Measurements from ENCODE around the gene C2CD4B. TPM values are rescaled to one million over a fixed set of nuclear protein-coding genes. Genes with fewer than 3 reads are reported as not detected.

Gene C2CD4B
- total and polyA plus RNA-seq, 4 donors = 0.17 to 1.8 (median 0.66) TPM

DNA sequence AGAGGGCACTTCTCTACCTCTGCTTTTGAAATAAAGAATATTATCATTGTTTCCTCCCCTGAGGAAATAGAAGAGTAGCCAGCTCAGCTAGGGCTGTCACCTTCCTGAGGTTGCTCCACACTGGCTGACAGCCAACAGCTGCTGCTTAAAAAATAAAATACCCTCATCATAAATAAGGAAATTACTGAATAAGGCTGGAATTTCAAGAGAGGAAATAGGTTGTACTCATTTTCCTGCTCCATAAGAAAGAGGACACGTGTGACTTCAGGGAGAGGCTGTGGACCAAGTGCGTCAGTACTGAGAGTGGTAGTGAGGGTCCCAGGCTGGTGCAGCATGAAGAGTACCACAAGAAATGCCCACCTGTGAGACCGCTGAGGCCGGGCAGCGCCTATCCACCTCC, 8.1 kb upstream of the C2CD4B start:
- H3K27me3 ChIP-seq (ENCODE audit: control insufficient read depth in 4 of 4, insufficient read depth in 4 of 4, low read length in 3 of 4) = peaks cover 0 to 3% (median 0%) of the 10 kb centered on the region in 4 donors
- WGBS = 83% methylated on average over 5 of the region's 5 CpGs
- TF ChIP-seq FOXA1 (IDR thresholded peaks at IDR 0.05) (no peak), HNF4G (IDR thresholded peaks at IDR 0.05) (no peak), GABPA (IDR thresholded peaks at IDR 0.05 in 1 of 2, conservative IDR thresholded peaks at IDR 0.05 in 1 of 2) (no peak), JUND (IDR thresholded peaks at IDR 0.05) (no peak), HNF4A (conservative IDR thresholded peaks at IDR 0.05) (no peak), SP1 (IDR thresholded peaks at IDR 0.05) (peak; percentile 13), FOXA2 (IDR thresholded peaks at IDR 0.05) (no peak)
- TF ChIP-seq, protein P1, sequence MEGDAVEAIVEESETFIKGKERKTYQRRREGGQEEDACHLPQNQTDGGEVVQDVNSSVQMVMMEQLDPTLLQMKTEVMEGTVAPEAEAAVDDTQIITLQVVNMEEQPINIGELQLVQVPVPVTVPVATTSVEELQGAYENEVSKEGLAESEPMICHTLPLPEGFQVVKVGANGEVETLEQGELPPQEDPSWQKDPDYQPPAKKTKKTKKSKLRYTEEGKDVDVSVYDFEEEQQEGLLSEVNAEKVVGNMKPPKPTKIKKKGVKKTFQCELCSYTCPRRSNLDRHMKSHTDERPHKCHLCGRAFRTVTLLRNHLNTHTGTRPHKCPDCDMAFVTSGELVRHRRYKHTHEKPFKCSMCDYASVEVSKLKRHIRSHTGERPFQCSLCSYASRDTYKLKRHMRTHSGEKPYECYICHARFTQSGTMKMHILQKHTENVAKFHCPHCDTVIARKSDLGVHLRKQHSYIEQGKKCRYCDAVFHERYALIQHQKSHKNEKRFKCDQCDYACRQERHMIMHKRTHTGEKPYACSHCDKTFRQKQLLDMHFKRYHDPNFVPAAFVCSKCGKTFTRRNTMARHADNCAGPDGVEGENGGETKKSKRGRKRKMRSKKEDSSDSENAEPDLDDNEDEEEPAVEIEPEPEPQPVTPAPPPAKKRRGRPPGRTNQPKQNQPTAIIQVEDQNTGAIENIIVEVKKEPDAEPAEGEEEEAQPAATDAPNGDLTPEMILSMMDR (IDR thresholded peaks at IDR 0.05; ENCODE audit: low read depth, low read length, missing input control) = no peak
- H3K9ac ChIP-seq (ENCODE audit: low read depth in 1 of 2, low read length in 2 of 2) = no peak overlapping the region
- H3K4me1 ChIP-seq (ENCODE audit: control insufficient read depth in 4 of 4, insufficient read depth in 4 of 4, low read length in 3 of 4) = no peaks in the 10 kb centered on the region
- DNase-seq (ENCODE audit: low spot score) = no peak
- no peak overlapping the region for H3K4me3 ChIP-seq (ENCODE audit: low read depth in 1 of 3, low read length in 3 of 3)
- peak overlapping the region; percentile 20 to 28 for H3K27ac ChIP-seq (ENCODE audit: low read depth in 1 of 2, low read length in 2 of 2)
- H3K9me3 ChIP-seq (ENCODE audit: control insufficient read depth in 4 of 4, low read length in 3 of 4) = no peaks in the 10 kb centered on the region
- no peaks in the 10 kb centered on the region for H3K36me3 ChIP-seq (ENCODE audit: control insufficient read depth in 4 of 4, insufficient read depth in 3 of 4, low read depth in 1 of 4, low read length in 3 of 4)

DNA sequence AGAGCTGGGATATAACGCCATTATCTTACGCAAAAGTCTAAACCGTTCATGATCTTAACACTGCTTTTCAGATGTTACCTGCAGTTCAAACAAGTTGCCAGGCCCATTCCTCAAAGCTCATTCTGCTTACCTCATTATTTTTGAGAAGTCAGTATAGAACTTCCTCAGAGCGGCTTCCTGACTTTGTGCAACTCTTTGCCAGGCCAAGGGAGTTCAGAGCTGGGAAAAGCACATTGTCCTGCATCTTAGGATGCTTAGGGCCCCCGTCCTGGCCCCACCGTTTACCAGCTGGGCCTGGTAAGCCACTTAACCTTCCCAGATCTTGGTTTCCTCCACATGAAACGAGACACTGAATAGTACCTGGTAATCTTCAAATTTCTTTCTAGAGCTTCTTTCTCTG, 6.8 kb upstream of the C2CD4B start:
- TF ChIP-seq SP1 (IDR thresholded peaks at IDR 0.05) = no peak
- whole genome bisulfite sequencing = 51% methylated on average over 7 of the region's 7 CpGs
- Histone ChIP-seq H3K36me3 (ENCODE audit: control insufficient read depth in 4 of 4, insufficient read depth in 3 of 4, low read depth in 1 of 4, low read length in 3 of 4) (no peaks in the 10 kb centered on the region), H3K9me3 (ENCODE audit: control insufficient read depth in 4 of 4, low read length in 3 of 4) (no peaks in the 10 kb centered on the region), H3K9ac (ENCODE audit: low read depth in 1 of 2, low read length in 2 of 2) (no peak overlapping the region), H3K4me3 (ENCODE audit: low read depth in 1 of 3, low read length in 3 of 3) (no peak overlapping the region), H3K4me1 (ENCODE audit: control insufficient read depth in 4 of 4, insufficient read depth in 4 of 4, low read length in 3 of 4) (no peaks in the 10 kb centered on the region), H3K27ac (ENCODE audit: low read depth in 1 of 2, low read length in 2 of 2) (peak overlapping the region in 1 of 2 donors; percentile 20), H3K27me3 (ENCODE audit: control insufficient read depth in 4 of 4, insufficient read depth in 4 of 4, low read length in 3 of 4) (peaks cover 0 to 7% (median 0%) of the 10 kb centered on the region in 4 donors)
- DNase-seq (ENCODE audit: low spot score) = no peak

DNA sequence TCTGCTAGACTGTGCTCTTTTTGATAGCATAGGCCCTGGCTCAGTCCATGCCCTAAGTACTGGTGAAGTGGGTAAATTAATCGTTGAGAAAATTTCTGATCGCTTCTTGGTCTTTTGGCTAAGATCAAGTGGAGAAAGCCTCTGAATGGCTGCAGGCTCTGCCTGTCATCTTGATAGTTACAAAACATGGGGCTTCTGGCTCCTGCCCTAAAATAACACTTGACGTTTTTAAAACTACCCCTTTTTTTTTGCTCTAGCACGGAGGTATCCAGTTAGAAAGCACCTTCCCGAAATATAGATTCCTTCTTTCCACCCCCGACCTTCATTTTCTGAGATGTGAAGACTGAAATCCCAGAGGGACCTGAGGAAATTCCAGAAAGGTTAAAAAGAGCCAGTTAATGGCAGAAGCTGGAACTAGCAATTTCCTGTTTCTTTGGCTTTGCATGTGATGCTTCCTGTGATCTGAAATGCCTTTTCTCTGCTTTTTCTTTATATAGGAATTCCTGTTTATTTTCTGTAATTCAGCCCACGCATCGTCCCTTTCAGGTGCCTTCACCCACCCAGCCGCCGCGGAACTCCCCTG, 799 bp upstream of the C2CD4B start:
- H3K9ac ChIP-seq (ENCODE audit: low read depth in 1 of 2, low read length in 2 of 2) = no peak overlapping the region
- TF ChIP-seq EGR1 (IDR thresholded peaks at IDR 0.05; ENCODE audit: low read depth in 2 of 2) (no peak), JUND (IDR thresholded peaks at IDR 0.05) (no peak), YY1 (IDR thresholded peaks at IDR 0.05) (no peak), RXRA (IDR thresholded peaks at IDR 0.05) (no peak), HNF4G (IDR thresholded peaks at IDR 0.05) (no peak), HNF4A (conservative IDR thresholded peaks at IDR 0.05) (no peak)
- TF ChIP-seq, protein P1 (IDR thresholded peaks at IDR 0.05; ENCODE audit: low read depth, low read length, missing input control) = no peak
- TF ChIP-seq, protein P2, sequence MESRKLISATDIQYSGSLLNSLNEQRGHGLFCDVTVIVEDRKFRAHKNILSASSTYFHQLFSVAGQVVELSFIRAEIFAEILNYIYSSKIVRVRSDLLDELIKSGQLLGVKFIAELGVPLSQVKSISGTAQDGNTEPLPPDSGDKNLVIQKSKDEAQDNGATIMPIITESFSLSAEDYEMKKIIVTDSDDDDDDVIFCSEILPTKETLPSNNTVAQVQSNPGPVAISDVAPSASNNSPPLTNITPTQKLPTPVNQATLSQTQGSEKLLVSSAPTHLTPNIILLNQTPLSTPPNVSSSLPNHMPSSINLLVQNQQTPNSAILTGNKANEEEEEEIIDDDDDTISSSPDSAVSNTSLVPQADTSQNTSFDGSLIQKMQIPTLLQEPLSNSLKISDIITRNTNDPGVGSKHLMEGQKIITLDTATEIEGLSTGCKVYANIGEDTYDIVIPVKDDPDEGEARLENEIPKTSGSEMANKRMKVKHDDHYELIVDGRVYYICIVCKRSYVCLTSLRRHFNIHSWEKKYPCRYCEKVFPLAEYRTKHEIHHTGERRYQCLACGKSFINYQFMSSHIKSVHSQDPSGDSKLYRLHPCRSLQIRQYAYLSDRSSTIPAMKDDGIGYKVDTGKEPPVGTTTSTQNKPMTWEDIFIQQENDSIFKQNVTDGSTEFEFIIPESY (IDR thresholded peaks at IDR 0.05) = no peak
- TF ChIP-seq, protein P3, sequence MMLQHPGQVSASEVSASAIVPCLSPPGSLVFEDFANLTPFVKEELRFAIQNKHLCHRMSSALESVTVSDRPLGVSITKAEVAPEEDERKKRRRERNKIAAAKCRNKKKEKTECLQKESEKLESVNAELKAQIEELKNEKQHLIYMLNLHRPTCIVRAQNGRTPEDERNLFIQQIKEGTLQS (IDR thresholded peaks at IDR 0.05) = no peak
- TF ChIP-seq, protein P4, sequence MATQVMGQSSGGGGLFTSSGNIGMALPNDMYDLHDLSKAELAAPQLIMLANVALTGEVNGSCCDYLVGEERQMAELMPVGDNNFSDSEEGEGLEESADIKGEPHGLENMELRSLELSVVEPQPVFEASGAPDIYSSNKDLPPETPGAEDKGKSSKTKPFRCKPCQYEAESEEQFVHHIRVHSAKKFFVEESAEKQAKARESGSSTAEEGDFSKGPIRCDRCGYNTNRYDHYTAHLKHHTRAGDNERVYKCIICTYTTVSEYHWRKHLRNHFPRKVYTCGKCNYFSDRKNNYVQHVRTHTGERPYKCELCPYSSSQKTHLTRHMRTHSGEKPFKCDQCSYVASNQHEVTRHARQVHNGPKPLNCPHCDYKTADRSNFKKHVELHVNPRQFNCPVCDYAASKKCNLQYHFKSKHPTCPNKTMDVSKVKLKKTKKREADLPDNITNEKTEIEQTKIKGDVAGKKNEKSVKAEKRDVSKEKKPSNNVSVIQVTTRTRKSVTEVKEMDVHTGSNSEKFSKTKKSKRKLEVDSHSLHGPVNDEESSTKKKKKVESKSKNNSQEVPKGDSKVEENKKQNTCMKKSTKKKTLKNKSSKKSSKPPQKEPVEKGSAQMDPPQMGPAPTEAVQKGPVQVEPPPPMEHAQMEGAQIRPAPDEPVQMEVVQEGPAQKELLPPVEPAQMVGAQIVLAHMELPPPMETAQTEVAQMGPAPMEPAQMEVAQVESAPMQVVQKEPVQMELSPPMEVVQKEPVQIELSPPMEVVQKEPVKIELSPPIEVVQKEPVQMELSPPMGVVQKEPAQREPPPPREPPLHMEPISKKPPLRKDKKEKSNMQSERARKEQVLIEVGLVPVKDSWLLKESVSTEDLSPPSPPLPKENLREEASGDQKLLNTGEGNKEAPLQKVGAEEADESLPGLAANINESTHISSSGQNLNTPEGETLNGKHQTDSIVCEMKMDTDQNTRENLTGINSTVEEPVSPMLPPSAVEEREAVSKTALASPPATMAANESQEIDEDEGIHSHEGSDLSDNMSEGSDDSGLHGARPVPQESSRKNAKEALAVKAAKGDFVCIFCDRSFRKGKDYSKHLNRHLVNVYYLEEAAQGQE (IDR thresholded peaks at IDR 0.05) = no peak
- H3K4me1 ChIP-seq (ENCODE audit: control insufficient read depth in 4 of 4, insufficient read depth in 4 of 4, low read length in 3 of 4) = peaks cover 5 to 15% (median 12%) of the 10 kb centered on the region in 4 donors
- no peaks in the 10 kb centered on the region for H3K36me3 ChIP-seq (ENCODE audit: control insufficient read depth in 4 of 4, insufficient read depth in 3 of 4, low read depth in 1 of 4, low read length in 3 of 4)
- DNase-seq (ENCODE audit: low spot score) = no peak
- no peaks in the 10 kb centered on the region for H3K9me3 ChIP-seq (ENCODE audit: control insufficient read depth in 4 of 4, low read length in 3 of 4)
- no peak overlapping the region for H3K4me3 ChIP-seq (ENCODE audit: low read depth in 1 of 3, low read length in 3 of 3)
- H3K27me3 ChIP-seq (ENCODE audit: control insufficient read depth in 4 of 4, insufficient read depth in 4 of 4, low read length in 3 of 4) = peaks cover 0 to 12% (median 0%) of the 10 kb centered on the region in 4 donors
- 71% methylated on average over 11 of the region's 11 CpGs for WGBS
- H3K27ac ChIP-seq (ENCODE audit: low read depth in 1 of 2, low read length in 2 of 2) = peak overlapping the region; percentile 12 to 28
